Thymus (tissue), 11 donors: Measurements from ENCODE around the gene ITCH. TPM values are rescaled to one million over a fixed set of nuclear protein-coding genes. Genes with fewer than 3 reads are reported as not detected.
"Not testable (repeated sequence)": the region's sequence is repeated elsewhere in the genome, so short reads cannot be mapped to it uniquely, and the experiment has no call there.

ENCODE experiments used
- DNase-seq, 9 donors: peaks; one replicate each; pipeline ENCODE4 v3.0.0-alpha.2; 2013; ENCODE audit warnings: low spot score in 9 of 9, low read depth in 6 of 9, missing footprints in 1 of 9
- H3K27ac ChIP-seq, 2 donors: one replicate each; pipeline ENCODE4 v1.5.1; 2013; ENCODE audit warnings: control low read depth in 1 of 2, low read depth in 1 of 2, low read length in 1 of 2, mild to moderate bottlenecking in 1 of 2, moderate library complexity in 1 of 2
- H3K27me3 ChIP-seq, 2 donors: one replicate each; pipeline ENCODE4 v1.5.1; 2013; ENCODE audit warnings: low read length in 1 of 2; ENCODE audit not compliant: control insufficient read depth in 2 of 2, insufficient read depth in 1 of 2
- H3K36me3 ChIP-seq, 2 donors: one replicate each; pipeline ENCODE4 v1.5.1; 2013; ENCODE audit warnings: low read length in 1 of 2, mild to moderate bottlenecking in 1 of 2, moderate library complexity in 1 of 2; ENCODE audit not compliant: control insufficient read depth in 2 of 2, insufficient read depth in 2 of 2
- H3K4me1 ChIP-seq, 2 donors: one replicate each; pipeline ENCODE4 v1.5.1; 2013; ENCODE audit warnings: low read length in 2 of 2; ENCODE audit not compliant: control insufficient read depth in 2 of 2, insufficient read depth in 2 of 2
- H3K4me3 ChIP-seq, 2 donors: one replicate each; pipeline ENCODE4 v1.5.1; 2013; ENCODE audit warnings: low read length in 2 of 2, control low read depth in 1 of 2, mild to moderate bottlenecking in 1 of 2
- H3K9me3 ChIP-seq, 2 donors: one replicate each; pipeline ENCODE4 v1.5.1; 2013; ENCODE audit warnings: low read length in 1 of 2, mild to moderate bottlenecking in 1 of 2; ENCODE audit not compliant: control insufficient read depth in 2 of 2, insufficient read depth in 1 of 2
- WGBS: extraction: QIAGEN DNeasy Blood & Tissue Kit; methylation state at CpG from one replicate; pipeline ENCODE4 v1.1.7; 2013; 5-methylcytosine and 5-hydroxymethylcytosine counted together
- polyA plus RNA-seq: library from polyadenylated mRNA; stranded (reverse); fragments of 200-250 nt; gene quantifications from one replicate; pipeline ENCODE4 v1.2.3, GENCODE V29; 2013
- total RNA-seq: library from RNA; stranded (reverse); fragments of 120-200 nt; gene quantifications from one replicate; pipeline ENCODE4 v1.2.4, GENCODE V29; 2013
- donor health status: healthy.

ITCH gene
- total and polyA plus RNA-seq, 2 donors: 16.0 to 36.3 TPM

- H3K27ac ChIP-seq: no peak overlapping the region
- H3K4me1 ChIP-seq: no peaks in the 10 kb centered on the region
- 18% methylated on average over 1 of the region's 1 CpG for WGBS
Measured at GRCh38 chr20:34385464-34385863, 22.4 kb downstream of the ITCH start.

DNA sequence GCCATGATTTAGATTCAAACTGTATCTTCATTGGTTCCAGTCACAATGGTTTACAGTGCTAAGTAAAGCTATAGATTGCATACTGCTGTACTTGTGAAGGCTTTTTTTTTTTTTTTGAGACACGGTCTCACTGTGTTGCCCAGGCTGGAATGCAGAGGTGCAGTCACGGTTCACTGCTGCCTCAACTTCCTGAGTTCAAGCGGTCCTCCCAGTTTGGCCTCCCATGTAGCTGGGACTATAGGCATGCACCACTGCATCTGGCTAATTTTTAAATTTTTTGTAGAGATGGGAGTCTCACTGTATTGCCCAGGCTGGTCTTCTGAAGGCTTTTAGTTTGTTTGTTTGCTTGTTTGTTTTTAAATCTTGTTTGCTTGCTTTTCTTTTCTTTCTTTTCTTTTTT is 24.9 kb downstream of the ITCH start:
- H3K27ac ChIP-seq: no peak overlapping the region
- no peak overlapping the region for H3K4me3 ChIP-seq
- no peaks in the 10 kb centered on the region for H3K9me3 ChIP-seq
- no peaks in the 10 kb centered on the region for H3K4me1 ChIP-seq
- DNase-seq: no peak
- 94% methylated on average over 3 of the region's 3 CpGs for WGBS
- H3K27me3 ChIP-seq: no peaks in the 10 kb centered on the region
- peaks cover 13 to 15% of the 10 kb centered on the region in 2 donors for H3K36me3 ChIP-seq

More at GRCh38 chr20:34385464-34385863, 22.4 kb downstream of the ITCH start:
- H3K4me3 ChIP-seq: no peak overlapping the region
- no peak for DNase-seq
- H3K27me3 ChIP-seq: no peaks in the 10 kb centered on the region
- H3K36me3 ChIP-seq: peaks cover 9% of the 10 kb centered on the region in 2 donors
- no peaks in the 10 kb centered on the region for H3K9me3 ChIP-seq

- H3K27me3 ChIP-seq: no peaks in the 10 kb centered on the region
- no peaks in the 10 kb centered on the region for H3K9me3 ChIP-seq
- DNase-seq: no peak
- 99% methylated on average over 2 of the region's 2 CpGs for WGBS
- H3K36me3 ChIP-seq: peaks cover 15 to 21% of the 10 kb centered on the region in 2 donors
- no peaks in the 10 kb centered on the region for H3K4me1 ChIP-seq
- H3K4me3 ChIP-seq: no peak overlapping the region
- no peak overlapping the region for H3K27ac ChIP-seq
Measured at GRCh38 chr20:34388678-34389077, 25.6 kb downstream of the ITCH start.

DNA sequence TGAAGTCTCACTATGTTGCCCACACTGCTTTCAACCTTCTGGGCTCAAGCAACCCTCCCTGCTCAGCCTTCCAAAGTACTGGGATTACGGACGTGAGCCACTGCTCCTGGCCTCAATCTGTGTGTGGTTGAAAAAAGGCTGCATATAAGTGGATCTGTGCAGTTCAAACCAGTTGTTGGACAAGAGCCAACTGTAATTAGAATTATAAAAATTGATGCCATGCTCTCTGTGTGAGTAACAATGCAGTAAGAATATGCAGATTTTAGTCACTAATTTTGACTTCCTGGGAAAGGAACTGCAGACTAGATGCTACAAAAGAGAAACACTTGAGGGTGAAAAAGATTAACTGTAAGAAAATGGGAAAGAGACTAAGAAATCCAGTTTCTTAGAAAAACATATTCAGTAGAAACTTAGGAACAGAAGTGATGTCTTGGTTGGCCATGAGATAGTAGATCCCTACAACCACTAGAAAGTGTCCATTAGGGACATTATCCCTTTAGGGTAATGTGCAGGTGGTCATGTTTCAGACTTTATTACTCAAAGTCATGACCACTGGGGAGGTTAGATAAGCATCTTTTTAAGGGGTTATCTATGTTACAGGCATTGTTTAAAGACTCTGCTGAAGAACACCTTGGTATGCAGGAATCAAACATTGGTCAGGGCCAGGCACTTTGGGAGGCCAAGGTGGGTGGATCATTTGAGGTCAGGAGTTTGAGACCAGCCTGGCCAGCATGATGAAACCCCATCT is 26.3 kb downstream of the ITCH start:
- no peak for DNase-seq
- H3K27me3 ChIP-seq: no peaks in the 10 kb centered on the region
- H3K9me3 ChIP-seq: no peaks in the 10 kb centered on the region
- no peaks in the 10 kb centered on the region for H3K4me1 ChIP-seq
- no peak overlapping the region for H3K4me3 ChIP-seq
- WGBS: 97% methylated on average over 2 of the region's 2 CpGs
- peaks cover 21 to 28% of the 10 kb centered on the region in 2 donors for H3K36me3 ChIP-seq
- no peak overlapping the region for H3K27ac ChIP-seq

DNA sequence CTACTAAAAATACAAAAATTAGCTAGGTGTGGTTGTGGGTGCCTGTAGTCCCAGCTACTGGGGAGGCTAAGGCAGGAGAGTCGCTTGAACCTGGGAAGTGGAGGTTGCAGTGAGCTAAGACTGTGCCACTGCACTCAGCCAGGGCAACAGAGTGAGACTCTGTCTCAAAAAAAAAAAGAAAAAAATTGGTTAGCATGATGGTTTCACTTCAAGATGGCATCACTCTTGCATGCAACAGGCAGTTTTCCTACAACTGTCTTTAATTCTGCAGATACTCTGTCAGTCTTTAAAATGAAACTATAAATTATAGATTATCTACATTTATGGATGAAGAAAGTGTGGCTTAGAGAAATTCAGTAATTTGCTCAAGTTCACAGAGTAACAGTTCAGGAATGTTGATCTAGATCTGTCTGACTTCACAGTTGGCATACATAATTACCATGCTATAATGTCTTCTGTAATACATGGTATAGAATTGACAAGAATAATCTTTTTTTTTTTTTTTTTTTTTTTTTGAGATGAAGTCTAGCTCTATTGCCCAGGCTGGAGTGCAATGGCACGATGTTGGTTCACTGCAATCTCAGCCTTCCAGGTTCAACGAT is 27.0 kb downstream of the ITCH start:
- Histone ChIP-seq H3K4me3 (no peak overlapping the region), H3K36me3 (peaks cover 27 to 33% of the 10 kb centered on the region in 2 donors), H3K4me1 (no peaks in the 10 kb centered on the region), H3K27me3 (no peaks in the 10 kb centered on the region), H3K27ac (no peak overlapping the region), H3K9me3 (no peaks in the 10 kb centered on the region)
- 100% methylated on average over 3 of the region's 3 CpGs for WGBS
- DNase-seq: no peak

GRCh38 chr20:34396408-34396807 is 33.3 kb downstream of the ITCH start:
- Histone ChIP-seq H3K9me3 (no peaks in the 10 kb centered on the region), H3K27me3 (no peaks in the 10 kb centered on the region), H3K4me3 (no peak overlapping the region), H3K36me3 (peaks cover 30 to 55% of the 10 kb centered on the region in 2 donors), H3K4me1 (no peaks in the 10 kb centered on the region), H3K27ac (no peak overlapping the region)
- DNase-seq: no peak
- 98% methylated on average over 5 of the region's 5 CpGs for WGBS

GRCh38 chr20:34397096-34397495 is 34.0 kb downstream of the ITCH start:
- DNase-seq: no peak

DNA sequence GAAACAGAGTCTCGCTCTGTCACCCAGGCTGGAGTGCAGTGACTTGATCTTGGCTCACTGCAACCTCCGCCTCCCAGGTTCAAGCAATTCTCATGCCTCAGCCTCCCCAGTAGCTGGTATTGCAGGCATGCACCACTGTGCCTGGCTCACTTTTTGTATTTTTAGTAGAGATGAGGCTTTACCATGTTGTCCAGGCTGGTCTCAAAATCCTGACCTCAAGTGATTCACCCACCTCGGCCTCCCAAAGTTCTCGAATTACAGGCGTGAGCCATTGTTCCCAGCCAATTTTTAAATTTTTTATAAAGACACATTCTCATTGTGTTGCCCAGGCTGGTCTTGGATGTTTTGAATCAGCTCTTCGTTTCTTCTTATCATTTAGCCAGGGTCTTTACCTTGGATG is 37.7 kb downstream of the ITCH start:
- Histone ChIP-seq H3K4me1 (peaks cover 4 to 13% of the 10 kb centered on the region in 2 donors), H3K36me3 (peaks cover 16 to 37% of the 10 kb centered on the region in 2 donors)
- not testable (repeated sequence) for H3K27me3 ChIP-seq

More at GRCh38 chr20:34397096-34397495, 34.0 kb downstream of the ITCH start:
- Histone ChIP-seq H3K4me3 (no peak overlapping the region), H3K27me3 (no peaks in the 10 kb centered on the region), H3K36me3 (peaks cover 30 to 61% of the 10 kb centered on the region in 2 donors), H3K4me1 (no peaks in the 10 kb centered on the region), H3K27ac (no peak overlapping the region), H3K9me3 (no peaks in the 10 kb centered on the region)
- WGBS: 99% methylated on average over 9 of the region's 9 CpGs

GRCh38 chr20:34401741-34402455 is 38.8 kb downstream of the ITCH start:
- no peak overlapping the region for H3K27ac ChIP-seq
- H3K4me3 ChIP-seq: no peak overlapping the region
- no peaks in the 10 kb centered on the region for H3K9me3 ChIP-seq
- DNase-seq: no peak
- 96% methylated on average over 8 of the region's 8 CpGs for WGBS
- no peaks in the 10 kb centered on the region for H3K27me3 ChIP-seq
- peaks cover 16 to 33% of the 10 kb centered on the region in 2 donors for H3K36me3 ChIP-seq
- peaks cover 4 to 15% of the 10 kb centered on the region in 2 donors for H3K4me1 ChIP-seq

More for the DNA sequence above, 37.7 kb downstream of the ITCH start:
- DNase-seq, H3K4me3 ChIP-seq, H3K9me3 ChIP-seq, H3K27ac ChIP-seq: not testable (repeated sequence)
- 98% methylated on average over 6 of the region's 6 CpGs for WGBS
